Measurements from ENCODE around the gene TNFAIP2. TPM values are rescaled to one million over a fixed set of nuclear protein-coding genes. Genes with fewer than 3 reads are reported as not detected.

TNFAIP2 gene
- total RNA-seq, 1 experiment from 2014 or later, result 87.3 TPM

DNA sequence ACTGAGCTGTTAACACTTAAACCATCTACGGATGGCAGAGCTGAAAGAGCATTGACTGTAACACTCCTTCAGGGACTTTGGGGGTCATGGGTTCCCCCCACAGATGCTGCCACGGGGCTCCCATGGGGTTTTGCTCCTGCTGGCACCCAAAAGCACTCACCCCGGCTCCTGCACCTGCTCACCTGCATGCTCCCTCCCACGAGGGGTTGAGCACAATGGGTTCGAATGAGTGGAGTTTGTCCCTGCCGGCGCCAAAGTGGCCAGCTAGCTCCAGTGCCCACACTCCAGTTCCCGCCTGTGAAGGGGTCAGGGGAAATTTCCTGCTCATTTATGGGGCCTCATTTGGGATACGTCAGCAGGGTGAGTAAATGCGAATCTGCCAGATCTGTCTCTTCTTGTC is 40.7 kb downstream of the TNFAIP2 start:
- no peak overlapping the region for H2AFZ ChIP-seq (ENCODE audit: low read length)
- H4K20me1 ChIP-seq (ENCODE audit: low read length), result no peaks in the 10 kb centered on the region
- TF ChIP-seq EZH2phosphoT487 (IDR thresholded peaks at IDR 0.05; ENCODE audit: borderline replicate concordance, low read length) (no peak), EZH2 (IDR thresholded peaks at IDR 0.05; ENCODE audit: low read length, unreplicated experiment) (no peak)
- TF ChIP-seq, protein P1, sequence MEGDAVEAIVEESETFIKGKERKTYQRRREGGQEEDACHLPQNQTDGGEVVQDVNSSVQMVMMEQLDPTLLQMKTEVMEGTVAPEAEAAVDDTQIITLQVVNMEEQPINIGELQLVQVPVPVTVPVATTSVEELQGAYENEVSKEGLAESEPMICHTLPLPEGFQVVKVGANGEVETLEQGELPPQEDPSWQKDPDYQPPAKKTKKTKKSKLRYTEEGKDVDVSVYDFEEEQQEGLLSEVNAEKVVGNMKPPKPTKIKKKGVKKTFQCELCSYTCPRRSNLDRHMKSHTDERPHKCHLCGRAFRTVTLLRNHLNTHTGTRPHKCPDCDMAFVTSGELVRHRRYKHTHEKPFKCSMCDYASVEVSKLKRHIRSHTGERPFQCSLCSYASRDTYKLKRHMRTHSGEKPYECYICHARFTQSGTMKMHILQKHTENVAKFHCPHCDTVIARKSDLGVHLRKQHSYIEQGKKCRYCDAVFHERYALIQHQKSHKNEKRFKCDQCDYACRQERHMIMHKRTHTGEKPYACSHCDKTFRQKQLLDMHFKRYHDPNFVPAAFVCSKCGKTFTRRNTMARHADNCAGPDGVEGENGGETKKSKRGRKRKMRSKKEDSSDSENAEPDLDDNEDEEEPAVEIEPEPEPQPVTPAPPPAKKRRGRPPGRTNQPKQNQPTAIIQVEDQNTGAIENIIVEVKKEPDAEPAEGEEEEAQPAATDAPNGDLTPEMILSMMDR (conservative IDR thresholded peaks at IDR 0.05; ENCODE audit: low read depth, low read length), result no peak
- no TSS peak for BruUV-seq (replicated peaks)
- CTCF ChIA-PET, result no interaction called here
- no peaks in the 10 kb centered on the region for H3K4me1 ChIP-seq (ENCODE audit: insufficient read depth, low read length)
- DNase-seq, result no peak
- H3K9ac ChIP-seq (ENCODE audit: low read length), result no peak overlapping the region
- no peak overlapping the region for H3K4me2 ChIP-seq (ENCODE audit: low read length)
- H3K9me2 ChIP-seq (replicated peaks; ENCODE audit: low read length), result no peaks in the 10 kb centered on the region
- no peaks in the 10 kb centered on the region for H3K36me3 ChIP-seq (ENCODE audit: low read depth, low read length)
- intact Hi-C loops (cut with micrococcal nuclease), result no loop called here
- POLR2A ChIA-PET (ENCODE audit: unreplicated experiment), result no interaction called here
- no peaks in the 10 kb centered on the region for H3K79me2 ChIP-seq (ENCODE audit: low read length)
- no peaks in the 10 kb centered on the region for H3K27me3 ChIP-seq (ENCODE audit: low read length)
- H3K4me3 ChIP-seq (ENCODE audit: low read length), result no peak overlapping the region
- peaks cover 12% of the 10 kb centered on the region; the same call in 1 of the 2 replicates for H3K9me3 ChIP-seq (ENCODE audit: low read length)
- H3F3A ChIP-seq (ENCODE audit: low read length, unreplicated experiment), result no peaks in the 10 kb centered on the region
- H3K27ac ChIP-seq (ENCODE audit: low read length), result no peak overlapping the region
- no peak for ATAC-seq

DNA sequence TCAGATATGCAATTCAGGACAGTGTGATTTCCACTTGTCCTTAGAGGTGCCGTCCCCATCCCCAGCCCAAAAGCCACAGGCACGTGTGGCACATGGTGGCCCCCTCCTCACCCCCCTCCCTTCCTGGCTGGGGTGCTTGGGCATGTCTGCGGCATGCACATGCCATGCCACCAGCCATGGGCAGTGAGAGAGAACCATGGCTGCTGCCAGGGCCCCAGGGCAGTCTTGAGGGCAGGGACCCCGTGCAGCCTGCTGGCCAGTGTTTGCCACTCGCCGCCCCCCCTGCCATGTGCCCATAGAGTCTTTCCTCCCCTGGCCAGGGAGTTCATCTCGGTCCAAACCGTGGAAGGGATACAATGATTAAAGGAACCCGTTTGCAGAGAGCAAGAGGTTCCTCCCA is 41.5 kb downstream of the TNFAIP2 start:
- no peak for DNase-seq
- Histone ChIP-seq H4K20me1 (ENCODE audit: low read length) (no peaks in the 10 kb centered on the region), H3K36me3 (ENCODE audit: low read depth, low read length) (no peaks in the 10 kb centered on the region), H3K27ac (ENCODE audit: low read length) (no peak overlapping the region), H3K4me2 (ENCODE audit: low read length) (no peak overlapping the region), H2AFZ (ENCODE audit: low read length) (no peak overlapping the region), H3K4me1 (ENCODE audit: insufficient read depth, low read length) (no peaks in the 10 kb centered on the region), H3K9me2 (replicated peaks; ENCODE audit: low read length) (no peaks in the 10 kb centered on the region), H3K9ac (ENCODE audit: low read length) (no peak overlapping the region), H3F3A (ENCODE audit: low read length, unreplicated experiment) (no peaks in the 10 kb centered on the region), H3K4me3 (ENCODE audit: low read length) (no peak overlapping the region), H3K9me3 (ENCODE audit: low read length) (peaks cover 19% of the 10 kb centered on the region; the same call in 1 of the 2 replicates), H3K27me3 (ENCODE audit: low read length) (no peaks in the 10 kb centered on the region), H3K79me2 (ENCODE audit: low read length) (no peaks in the 10 kb centered on the region)
- BruUV-seq (replicated peaks), result no TSS peak
- ATAC-seq, result no peak
- intact Hi-C loops (cut with micrococcal nuclease), result no loop called here
- POLR2A ChIA-PET (ENCODE audit: unreplicated experiment), result no interaction called here
- CTCF ChIA-PET, result no interaction called here
- TF ChIP-seq EZH2 (IDR thresholded peaks at IDR 0.05; ENCODE audit: low read length, unreplicated experiment) (no peak), EZH2phosphoT487 (IDR thresholded peaks at IDR 0.05; ENCODE audit: borderline replicate concordance, low read length) (no peak)
- TF ChIP-seq, protein P1 (conservative IDR thresholded peaks at IDR 0.05; ENCODE audit: low read depth, low read length), result no peak

DNA sequence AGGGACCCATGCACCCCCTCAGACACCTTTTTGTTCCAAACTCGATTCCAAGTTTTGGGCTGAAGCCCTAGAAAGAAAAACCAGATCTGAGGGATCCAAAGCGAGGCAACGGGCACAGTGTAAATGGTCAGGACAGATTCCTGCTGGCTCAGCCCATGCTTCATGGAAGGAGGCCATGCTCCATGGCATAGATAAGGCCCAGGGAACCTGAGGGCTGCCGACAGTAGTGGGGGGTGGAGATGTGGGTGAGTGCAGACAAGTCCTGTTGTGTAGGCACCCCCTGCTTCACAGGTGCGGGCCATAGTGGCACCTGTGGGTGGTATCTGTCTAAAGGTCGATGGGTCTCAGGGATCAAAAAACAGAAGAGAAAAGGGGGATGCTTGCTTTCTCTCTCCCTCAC is 42.1 kb downstream of the TNFAIP2 start:
- no TSS peak for BruUV-seq (replicated peaks)
- Histone ChIP-seq H3K4me1 (ENCODE audit: insufficient read depth, low read length) (no peaks in the 10 kb centered on the region), H4K20me1 (ENCODE audit: low read length) (no peaks in the 10 kb centered on the region), H3K36me3 (ENCODE audit: low read depth, low read length) (no peaks in the 10 kb centered on the region), H3K27me3 (ENCODE audit: low read length) (no peaks in the 10 kb centered on the region), H3K9me2 (replicated peaks; ENCODE audit: low read length) (no peaks in the 10 kb centered on the region), H3K4me3 (ENCODE audit: low read length) (no peak overlapping the region), H3K4me2 (ENCODE audit: low read length) (no peak overlapping the region), H2AFZ (ENCODE audit: low read length) (no peak overlapping the region), H3F3A (ENCODE audit: low read length, unreplicated experiment) (no peaks in the 10 kb centered on the region), H3K27ac (ENCODE audit: low read length) (no peak overlapping the region), H3K79me2 (ENCODE audit: low read length) (no peaks in the 10 kb centered on the region), H3K9me3 (ENCODE audit: low read length) (peaks cover 22% of the 10 kb centered on the region; the same call in 1 of the 2 replicates), H3K9ac (ENCODE audit: low read length) (no peak overlapping the region)
- ChIA-PET POLR2A (ENCODE audit: unreplicated experiment) (no interaction called here), CTCF (no interaction called here)
- intact Hi-C loops (cut with micrococcal nuclease), result no loop called here
- DNase-seq, result no peak
- TF ChIP-seq EZH2 (IDR thresholded peaks at IDR 0.05; ENCODE audit: low read length, unreplicated experiment), result no peak
- no peak for TF ChIP-seq EZH2phosphoT487 (IDR thresholded peaks at IDR 0.05; ENCODE audit: borderline replicate concordance, low read length)
- TF ChIP-seq, protein P1 (conservative IDR thresholded peaks at IDR 0.05; ENCODE audit: low read depth, low read length), result no peak
- no peak for ATAC-seq

All from PC-3 (cell line).